HepG2 (cell line): ENCODE results near the gene SIX4. TPM values are rescaled to one million over a fixed set of nuclear protein-coding genes. Genes with fewer than 3 reads are reported as not detected.

Experiments used
- ATF5 ChIP-seq: sonication (generic); formaldehyde crosslinking; IDR thresholded peaks from 2 replicates; pipeline ENCODE4 v1.4.0; 2020; ENCODE audit warnings: mild to moderate bottlenecking, low read depth, missing genetic modification reagents
- CEBPB ChIP-seq: IDR thresholded peaks from 2 replicates; pipeline ENCODE4 v1.6.1; 2011; ENCODE audit warnings: low read depth, low read length, improper control_type of control experiment, borderline replicate concordance
- GTF2F1 ChIP-seq: fragments of 150-350 bp; IDR thresholded peaks from 2 replicates; pipeline ENCODE4 v1.6.1; 2014; ENCODE audit warnings: low read length
- HNRNPK ChIP-seq: fragments of 200-400 bp; formaldehyde crosslinking; IDR thresholded peaks from 2 replicates; pipeline ENCODE4 v1.6.1; 2018; ENCODE audit warnings: low read length, low read depth, moderate library complexity, mild to moderate bottlenecking; ENCODE audit not compliant: poor library complexity, severe bottlenecking
- HOXA5 ChIP-seq: sonication (generic); formaldehyde crosslinking; IDR thresholded peaks from 2 replicates; pipeline ENCODE4 v1.4.0; 2020; ENCODE audit warnings: missing genetic modification reagents
- JUN ChIP-seq: sonication (generic); formaldehyde crosslinking; IDR thresholded peaks from 2 replicates; pipeline ENCODE4 v1.4.0; 2020; ENCODE audit warnings: mild to moderate bottlenecking, missing genetic modification reagents
- KLF16 ChIP-seq, 2 experiments: sonication (generic) in 1 of 2; formaldehyde crosslinking in 1 of 2; IDR thresholded peaks; 2 replicates each; pipeline versions ENCODE4 v1.6.1 to v1.8.0; 2016 to 2023; ENCODE audit warnings: missing genetic modification reagents in 2 of 2, missing compliant biosample characterization in 1 of 2
- MAF1 ChIP-seq: sonication (generic); formaldehyde crosslinking; IDR thresholded peaks from 2 replicates; pipeline ENCODE4 v1.5.0; 2020; ENCODE audit warnings: missing genetic modification reagents, borderline replicate concordance
- MNT ChIP-seq: fragments of 450-650 bp; IDR thresholded peaks from 2 replicates; pipeline ENCODE4 v1.6.1; 2016
- PRDM10 ChIP-seq: sonication (generic); formaldehyde crosslinking; IDR thresholded peaks from 2 replicates; pipeline ENCODE4 v1.4.0; 2020; ENCODE audit warnings: low read depth, missing genetic modification reagents
- PTBP1 ChIP-seq: fragments of 200-400 bp; formaldehyde crosslinking; IDR thresholded peaks from 2 replicates; pipeline ENCODE4 v1.6.1; 2018; ENCODE audit warnings: low read length, low read depth; ENCODE audit not compliant: poor library complexity, severe bottlenecking
- RARG ChIP-seq: sonication (generic); formaldehyde crosslinking; IDR thresholded peaks from 2 replicates; pipeline ENCODE4 v1.4.0; 2020; ENCODE audit warnings: low read depth, mild to moderate bottlenecking, missing genetic modification reagents
- TERF1 ChIP-seq: sonication (generic); formaldehyde crosslinking; IDR thresholded peaks from 2 replicates; pipeline ENCODE4 v1.8.0; 2022; ENCODE audit warnings: mild to moderate bottlenecking, missing genetic modification reagents, moderate library complexity
- ZFP62 ChIP-seq: sonication (generic); formaldehyde crosslinking; IDR thresholded peaks from 2 replicates; pipeline ENCODE4 v1.4.0; 2020; ENCODE audit warnings: missing genetic modification reagents
- ZNF253 ChIP-seq: sonication (generic); formaldehyde crosslinking; IDR thresholded peaks from 2 replicates; pipeline ENCODE4 v1.8.0; 2022; ENCODE audit warnings: mild to moderate bottlenecking, missing genetic modification reagents, borderline replicate concordance
- ZNF335 ChIP-seq: sonication (generic); formaldehyde crosslinking; IDR thresholded peaks from 2 replicates; pipeline ENCODE4 v1.4.0; 2020; ENCODE audit warnings: missing genetic modification reagents
- ZNF572 ChIP-seq: sonication (generic); formaldehyde crosslinking; IDR thresholded peaks from 2 replicates; pipeline ENCODE4 v1.5.1; 2020; ENCODE audit warnings: mild to moderate bottlenecking, missing genetic modification reagents
- ZNF619 ChIP-seq: sonication (generic); formaldehyde crosslinking; IDR thresholded peaks from 2 replicates; pipeline ENCODE4 v1.4.0; 2020; ENCODE audit warnings: mild to moderate bottlenecking, missing genetic modification reagents
- ZNF740 ChIP-seq: sonication (generic); formaldehyde crosslinking; IDR thresholded peaks from 2 replicates; pipeline ENCODE4 v1.4.0; 2020; ENCODE audit warnings: missing genetic modification reagents
- ZNF781 ChIP-seq: sonication (generic); formaldehyde crosslinking; IDR thresholded peaks from 2 replicates; pipeline ENCODE4 v1.5.1; 2020; ENCODE audit warnings: borderline replicate concordance, mild to moderate bottlenecking, missing genetic modification reagents; ENCODE audit errors: not compliant biosample characterization
- ZSCAN31 ChIP-seq: sonication (generic); formaldehyde crosslinking; IDR thresholded peaks from 2 replicates; pipeline ENCODE4 v1.5.0; 2020; ENCODE audit warnings: low read depth, mild to moderate bottlenecking, missing genetic modification reagents
- polyA plus RNA-seq, 8 experiments: library from polyadenylated mRNA; depleted of rRNA in 3 of 8; stranded (reverse) in 7 of 8; unstranded in 1 of 8; fragments of >200 nt; fragmentation: Illumina TruSeq in 4 of 8; extraction: Trizol in 4 of 8; gene quantifications; 2 replicates each; pipeline versions ENCODE4 v1.2.1 to v1.2.3, GENCODE V29; 2011 to 2016; ENCODE audit warnings: low read depth in 4 of 8, missing spikeins in 1 of 8, mixed read lengths in 1 of 8; ENCODE audit not compliant: insufficient read depth in 1 of 8
- total RNA-seq, 5 experiments: library from RNA; depleted of rRNA; stranded (reverse); fragments of >200 nt; fragmentation: Illumina TruSeq; extraction: Trizol; gene quantifications; 2 replicates each; pipeline ENCODE4 v1.2.3, GENCODE V29; 2016; ENCODE audit warnings: low read depth in 1 of 5

The SIX4 gene
- total and polyA plus RNA-seq, 2 of the 13 experiments (the other 11 are each of a cell fraction or from before 2014, with no cell fraction given): 5.0 to 6.0 TPM

GRCh38 chr14:60734465-60735242 lies 10.5 kb upstream of the SIX4 start, which contains the start of gene MNAT1 (continued):
- TF ChIP-seq PRDM10 (CRISPR knock-in tag) (peak; percentile 93), RARG (CRISPR knock-in tag) (no peak), ZFP62 (CRISPR knock-in tag) (no peak), KLF16 (CRISPR knock-in tag; IDR thresholded peaks at IDR 0.05) (peak; percentile 67 to 94; a peak in 2 of 4 replicates), ZNF619 (CRISPR knock-in tag) (peak; percentile 76; the same call in 1 of the 2 replicates), TERF1 (CRISPR knock-in tag) (no peak), ZNF781 (CRISPR knock-in tag) (peak; percentile 87), ATF5 (CRISPR knock-in tag) (peak; percentile 42; the same call in 1 of the 2 replicates), PTBP1 (no peak), ZNF740 (CRISPR knock-in tag) (peak; percentile 21; the same call in 1 of the 2 replicates), MAF1 (no peak), HOXA5 (CRISPR knock-in tag) (peak; percentile 81; the same call in 1 of the 2 replicates), ZNF335 (CRISPR knock-in tag) (peak; percentile 93), ZNF253 (CRISPR knock-in tag) (0 out of 2 replicates have a peak, but pooled peaks have one; percentile 46), HNRNPK (no peak), ZNF572 (CRISPR knock-in tag) (0 out of 2 replicates have a peak, but pooled peaks have one; percentile 59), GTF2F1 (0 out of 2 replicates have a peak, but pooled peaks have one; percentile 66), JUN (CRISPR knock-in tag) (0 out of 2 replicates have a peak, but pooled peaks have one; percentile 56), MNT (no peak), CEBPB (no peak), ZSCAN31 (CRISPR knock-in tag) (no peak)
